ENCODE results near the gene FIP1L1. TPM values are rescaled to one million over a fixed set of nuclear protein-coding genes. Genes with fewer than 3 reads are reported as not detected.

FIP1L1 gene
- total RNA-seq, 1 donor, result 91.3 TPM

- H3K27me3 ChIP-seq (ENCODE audit: insufficient read depth, low read length), result no peaks in the 10 kb centered on the region
- no peaks in the 10 kb centered on the region for H3K4me1 ChIP-seq (ENCODE audit: insufficient read depth, low read length)
Observed at GRCh38 chr4:53494851-53495250, 117.4 kb downstream of the FIP1L1 start.

GRCh38 chr4:53497487-53498244 is 120.2 kb downstream of the FIP1L1 start:
- H3K4me1 ChIP-seq (ENCODE audit: insufficient read depth, low read length), result no peaks in the 10 kb centered on the region
- H3K27me3 ChIP-seq (ENCODE audit: insufficient read depth, low read length), result no peaks in the 10 kb centered on the region
- H3K4me3 ChIP-seq (ENCODE audit: low read length), result no peak overlapping the region
- H3K9me3 ChIP-seq (ENCODE audit: low read depth, low read length), result no peaks in the 10 kb centered on the region

More at GRCh38 chr4:53494851-53495250, 117.4 kb downstream of the FIP1L1 start:
- H3K4me3 ChIP-seq (ENCODE audit: low read length), result no peak overlapping the region
- H3K9me3 ChIP-seq (ENCODE audit: low read depth, low read length), result no peaks in the 10 kb centered on the region

DNA sequence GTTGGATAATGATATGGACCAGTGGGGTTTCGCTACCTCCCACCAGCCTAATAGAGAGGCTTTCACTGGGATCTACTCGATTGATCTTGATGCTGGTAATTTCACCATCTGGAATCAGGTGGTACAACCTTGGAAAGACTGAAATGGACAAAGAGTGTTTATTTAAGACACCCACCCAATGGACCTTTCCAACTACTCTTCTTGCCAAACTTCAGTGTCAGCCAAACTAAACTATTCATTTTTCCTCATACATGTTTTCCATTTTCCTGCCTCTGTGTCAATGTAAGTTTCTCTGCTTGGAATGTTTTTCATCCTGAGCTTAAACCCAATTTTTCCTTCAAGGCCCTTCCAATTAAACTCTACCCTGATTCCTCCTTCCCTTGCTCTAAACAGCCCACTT is 121.3 kb downstream of the FIP1L1 start:
- Histone ChIP-seq H3K4me3 (ENCODE audit: low read length) (no peak overlapping the region), H3K4me1 (ENCODE audit: insufficient read depth, low read length) (no peaks in the 10 kb centered on the region), H3K9me3 (ENCODE audit: low read depth, low read length) (no peaks in the 10 kb centered on the region), H3K27me3 (ENCODE audit: insufficient read depth, low read length) (no peaks in the 10 kb centered on the region)

DNA sequence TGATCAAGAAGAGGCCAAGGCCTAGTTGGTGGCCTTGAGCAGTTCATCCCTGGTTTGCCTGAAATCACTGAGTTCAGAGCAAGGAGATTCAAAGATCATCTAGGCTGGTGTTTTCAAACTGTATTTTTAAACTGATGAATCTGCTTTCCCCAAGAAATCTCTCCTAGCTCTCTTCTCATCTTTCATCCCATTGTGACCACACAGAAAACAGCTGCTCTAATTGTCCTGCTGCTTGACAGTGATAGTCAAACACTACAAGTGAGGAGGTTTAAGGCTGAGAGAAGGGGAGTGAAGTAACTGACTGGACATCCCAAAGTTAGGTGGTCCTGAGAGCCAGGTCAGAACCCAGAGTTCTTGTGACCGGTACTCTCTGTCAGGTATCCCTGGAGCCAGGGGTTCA is 122.3 kb downstream of the FIP1L1 start:
- Histone ChIP-seq H3K9me3 (ENCODE audit: low read depth, low read length) (no peaks in the 10 kb centered on the region), H3K27me3 (ENCODE audit: insufficient read depth, low read length) (no peaks in the 10 kb centered on the region), H3K4me1 (ENCODE audit: insufficient read depth, low read length) (no peaks in the 10 kb centered on the region), H3K4me3 (ENCODE audit: low read length) (no peak overlapping the region)

DNA sequence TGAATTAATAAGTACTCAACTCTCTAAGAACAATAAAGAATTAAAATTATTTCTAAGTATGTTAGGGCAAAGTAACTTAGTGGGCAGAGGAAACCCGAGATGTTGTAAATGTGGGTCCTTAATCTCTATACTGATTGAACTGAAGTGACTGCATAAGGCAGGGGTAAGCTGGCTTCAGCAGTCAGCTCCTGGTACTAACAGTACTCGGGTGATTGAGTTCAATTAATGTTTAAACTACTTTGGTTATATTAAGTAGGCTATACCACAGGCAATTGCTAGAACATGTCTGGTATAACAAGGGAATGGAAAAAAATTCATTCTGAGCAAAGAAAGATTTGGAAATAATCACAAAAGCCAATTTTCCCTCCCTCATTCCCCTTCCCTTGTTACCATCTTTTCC is 123.1 kb downstream of the FIP1L1 start:
- no peaks in the 10 kb centered on the region for H3K4me1 ChIP-seq (ENCODE audit: insufficient read depth, low read length)
- no peak overlapping the region for H3K4me3 ChIP-seq (ENCODE audit: low read length)
- H3K27me3 ChIP-seq (ENCODE audit: insufficient read depth, low read length), result no peaks in the 10 kb centered on the region
- H3K9me3 ChIP-seq (ENCODE audit: low read depth, low read length), result no peaks in the 10 kb centered on the region

DNA sequence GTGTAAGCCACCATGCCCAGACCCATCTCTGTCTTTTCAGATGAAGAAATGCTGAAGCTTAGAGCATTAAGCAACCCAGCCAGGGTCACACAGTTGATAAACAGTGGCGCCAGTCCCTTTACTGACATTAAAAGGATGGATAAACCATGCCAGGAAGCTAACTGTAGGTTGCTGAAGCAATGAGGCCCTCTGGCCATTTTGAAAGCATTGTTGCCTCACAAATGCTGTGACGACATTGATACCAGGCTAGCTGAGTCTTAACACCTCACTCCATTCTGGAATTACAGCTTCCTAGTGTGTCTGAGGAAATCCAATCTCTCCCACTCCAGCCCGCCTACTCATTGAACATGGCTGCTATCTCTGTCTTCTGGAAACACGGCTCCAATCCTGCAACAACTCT is 124.1 kb downstream of the FIP1L1 start:
- Histone ChIP-seq H3K9me3 (ENCODE audit: low read depth, low read length) (no peaks in the 10 kb centered on the region), H3K4me3 (ENCODE audit: low read length) (no peak overlapping the region), H3K27me3 (ENCODE audit: insufficient read depth, low read length) (no peaks in the 10 kb centered on the region), H3K4me1 (ENCODE audit: insufficient read depth, low read length) (no peaks in the 10 kb centered on the region)

GRCh38 chr4:53502094-53502493 is 124.7 kb downstream of the FIP1L1 start:
- Histone ChIP-seq H3K9me3 (ENCODE audit: low read depth, low read length) (no peaks in the 10 kb centered on the region), H3K4me3 (ENCODE audit: low read length) (no peak overlapping the region), H3K27me3 (ENCODE audit: insufficient read depth, low read length) (no peaks in the 10 kb centered on the region), H3K4me1 (ENCODE audit: insufficient read depth, low read length) (no peaks in the 10 kb centered on the region)

DNA sequence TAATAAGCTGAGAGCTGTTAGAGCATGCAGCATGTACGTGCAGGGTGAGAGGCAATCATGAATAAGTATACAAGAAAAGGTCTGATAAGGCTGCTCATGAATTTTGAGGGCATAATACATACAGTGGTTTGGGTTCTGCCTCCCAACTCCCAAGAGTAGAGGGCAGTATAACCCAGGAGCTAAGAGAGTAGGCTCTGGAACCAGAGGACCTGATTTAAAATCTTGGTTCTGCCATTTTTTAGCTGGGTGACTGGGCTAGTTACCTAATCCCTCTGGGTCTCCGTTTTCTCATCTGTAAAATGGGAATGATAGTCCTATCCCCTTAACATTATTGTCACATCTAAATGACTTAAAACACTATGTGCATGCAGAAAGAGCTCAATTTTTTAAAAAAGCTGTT is 128.5 kb downstream of the FIP1L1 start:
- Histone ChIP-seq H3K9me3 (ENCODE audit: low read depth, low read length) (no peaks in the 10 kb centered on the region), H3K4me1 (ENCODE audit: insufficient read depth, low read length) (no peaks in the 10 kb centered on the region), H3K4me3 (ENCODE audit: low read length) (no peak overlapping the region), H3K27me3 (ENCODE audit: insufficient read depth, low read length) (no peaks in the 10 kb centered on the region)

DNA sequence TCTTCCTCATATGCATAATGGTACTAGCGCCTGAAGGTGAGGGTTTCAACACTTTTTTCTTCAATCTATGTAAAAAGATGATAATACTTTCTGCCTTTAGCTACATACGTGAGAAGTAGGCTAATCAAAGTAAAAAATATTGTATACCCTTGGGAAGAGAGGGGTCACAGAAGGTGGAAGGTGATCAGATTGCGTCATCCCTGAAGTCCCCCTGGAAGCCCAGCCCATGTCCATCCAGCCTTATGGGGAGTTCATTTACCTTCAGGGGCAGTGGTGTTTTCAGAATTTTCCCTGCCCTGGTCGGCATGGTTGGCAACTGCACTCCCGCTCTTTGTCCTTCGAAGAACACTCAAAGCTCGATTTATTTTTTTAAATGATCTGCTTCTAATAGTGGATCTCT is 129.6 kb downstream of the FIP1L1 start:
- Histone ChIP-seq H3K27me3 (ENCODE audit: insufficient read depth, low read length) (no peaks in the 10 kb centered on the region), H3K4me3 (ENCODE audit: low read length) (no peak overlapping the region), H3K4me1 (ENCODE audit: insufficient read depth, low read length) (no peaks in the 10 kb centered on the region), H3K9me3 (ENCODE audit: low read depth, low read length) (no peaks in the 10 kb centered on the region)

DNA sequence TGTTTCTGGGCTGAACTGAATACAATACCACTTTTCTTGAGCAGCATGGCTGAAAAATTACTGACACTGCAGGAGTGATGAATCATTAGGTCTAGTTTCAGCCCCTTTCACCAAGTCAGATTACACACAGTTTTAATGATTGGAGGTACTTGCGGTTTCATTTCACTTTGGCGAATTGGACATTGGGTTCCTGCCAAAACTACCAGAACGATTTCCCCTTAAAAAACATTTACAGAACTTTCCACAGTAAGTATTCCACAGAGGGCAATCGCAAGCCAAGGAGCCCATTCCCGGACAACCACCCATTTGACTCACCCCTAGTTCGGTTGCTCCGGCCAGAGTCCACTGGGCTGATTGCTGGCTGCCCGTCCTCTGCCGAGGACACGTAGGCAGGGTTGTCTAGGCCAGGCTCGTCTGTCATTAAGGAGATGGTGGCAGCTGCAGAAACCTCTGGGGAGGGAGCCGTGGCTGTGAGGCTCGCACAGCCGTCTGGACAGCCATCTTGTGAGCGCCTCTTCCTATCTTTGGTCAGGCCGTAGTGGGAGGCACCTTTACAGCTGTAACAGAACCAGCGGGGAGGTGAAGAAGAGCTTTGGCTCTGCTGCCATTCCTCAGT is 130.3 kb downstream of the FIP1L1 start:
- Histone ChIP-seq H3K4me3 (ENCODE audit: low read length) (no peak overlapping the region), H3K4me1 (ENCODE audit: insufficient read depth, low read length) (no peaks in the 10 kb centered on the region), H3K27me3 (ENCODE audit: insufficient read depth, low read length) (no peaks in the 10 kb centered on the region), H3K9me3 (ENCODE audit: low read depth, low read length) (no peaks in the 10 kb centered on the region)

- no peak overlapping the region for H3K4me3 ChIP-seq (ENCODE audit: low read length)
- H3K9me3 ChIP-seq (ENCODE audit: low read depth, low read length), result no peaks in the 10 kb centered on the region
- no peaks in the 10 kb centered on the region for H3K4me1 ChIP-seq (ENCODE audit: insufficient read depth, low read length)
- H3K27me3 ChIP-seq (ENCODE audit: insufficient read depth, low read length), result no peaks in the 10 kb centered on the region
Observed at GRCh38 chr4:53508446-53508845, 131.0 kb downstream of the FIP1L1 start.

DNA sequence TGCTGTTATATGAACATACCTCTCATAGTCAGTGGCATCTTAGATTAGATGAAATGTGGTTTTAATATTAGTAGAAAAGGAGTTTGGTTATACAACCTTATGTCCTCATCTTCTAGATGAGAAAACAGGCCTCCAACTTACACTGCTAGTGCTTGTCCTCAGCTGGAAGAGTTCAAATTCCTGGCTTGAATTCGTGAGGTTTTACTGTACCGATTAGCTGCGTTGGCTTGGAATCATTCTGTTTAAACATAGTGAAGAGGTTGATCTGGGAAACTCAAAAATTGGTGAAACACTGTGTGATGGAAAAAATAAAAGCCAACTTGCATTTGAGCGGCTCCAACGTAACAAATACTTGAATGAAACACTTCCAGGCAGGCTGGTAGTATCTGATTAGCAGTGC is 132.9 kb downstream of the FIP1L1 start:
- Histone ChIP-seq H3K4me1 (ENCODE audit: insufficient read depth, low read length) (no peaks in the 10 kb centered on the region), H3K4me3 (ENCODE audit: low read length) (no peak overlapping the region), H3K9me3 (ENCODE audit: low read depth, low read length) (no peaks in the 10 kb centered on the region), H3K27me3 (ENCODE audit: insufficient read depth, low read length) (no peaks in the 10 kb centered on the region)

Other genes with a start within 250 kb of the FIP1L1 start
- gene SCFD2, start 11.6 kb upstream of the FIP1L1 start, total RNA-seq, result 20.6 TPM
- gene LNX1, start 213.8 kb downstream of the FIP1L1 start, total RNA-seq, result not detected

Data from mononuclear cell (primary cell).